Mononuclear cell (primary cell): ENCODE results near the gene ESPL1. TPM values are rescaled to one million over a fixed set of nuclear protein-coding genes. Genes with fewer than 3 reads are reported as not detected.

Source experiments
- H3K27me3 ChIP-seq: 2 replicates; pipeline ENCODE4 v1.6.0; 2011; ENCODE audit warnings: low read length, control low read depth; ENCODE audit not compliant: insufficient read depth
- H3K4me1 ChIP-seq: 2 replicates; pipeline ENCODE4 v1.5.1; 2011; ENCODE audit warnings: mild to moderate bottlenecking, low read length, control low read depth; ENCODE audit not compliant: insufficient read depth
- H3K4me3 ChIP-seq: 2 replicates; pipeline ENCODE4 v1.5.1; 2011; ENCODE audit warnings: mild to moderate bottlenecking, low read length, moderate library complexity
- H3K9me3 ChIP-seq: 2 replicates; pipeline ENCODE4 v1.5.1; 2011; ENCODE audit warnings: low read depth, mild to moderate bottlenecking, control low read depth, low read length
- total RNA-seq: library from RNA; depleted of rRNA; stranded (reverse); fragments of >200 nt; gene quantifications from one replicate; pipeline ENCODE4 v1.2.3, GENCODE V29; 2012

The ESPL1 gene
- total RNA-seq, 1 donor = 1.0 TPM

GRCh38 chr12:53225635-53226424, 42.3 kb upstream of the ESPL1 start:
- no peaks in the 10 kb centered on the region for H3K9me3 ChIP-seq
- H3K4me1 ChIP-seq = peaks cover 28% of the 10 kb centered on the region
- H3K27me3 ChIP-seq = no peaks in the 10 kb centered on the region
- no peak overlapping the region for H3K4me3 ChIP-seq

- Histone ChIP-seq H3K27me3 (no peaks in the 10 kb centered on the region), H3K4me1 (peaks cover 34% of the 10 kb centered on the region), H3K9me3 (no peaks in the 10 kb centered on the region), H3K4me3 (no peak overlapping the region)
These were observed 41.3 kb upstream of the ESPL1 start for GRCh38 chr12:53226815-53227214.

- Histone ChIP-seq H3K4me1 (peaks cover 31% of the 10 kb centered on the region), H3K9me3 (no peaks in the 10 kb centered on the region), H3K27me3 (no peaks in the 10 kb centered on the region), H3K4me3 (no peak overlapping the region)
These were observed 40.8 kb upstream of the ESPL1 start for GRCh38 chr12:53227341-53227740.

GRCh38 chr12:53227836-53228235, 40.3 kb upstream of the ESPL1 start:
- H3K27me3 ChIP-seq = no peaks in the 10 kb centered on the region
- H3K9me3 ChIP-seq = no peaks in the 10 kb centered on the region
- peaks cover 31% of the 10 kb centered on the region for H3K4me1 ChIP-seq
- no peak overlapping the region for H3K4me3 ChIP-seq

- Histone ChIP-seq H3K27me3 (no peaks in the 10 kb centered on the region), H3K4me1 (peaks cover 30% of the 10 kb centered on the region), H3K9me3 (no peaks in the 10 kb centered on the region), H3K4me3 (no peak overlapping the region)
These were observed 38.6 kb upstream of the ESPL1 start for GRCh38 chr12:53229454-53229853.

GRCh38 chr12:53230108-53230845, 37.8 kb upstream of the ESPL1 start:
- Histone ChIP-seq H3K4me3 (no peak overlapping the region), H3K4me1 (peaks cover 26% of the 10 kb centered on the region), H3K27me3 (no peaks in the 10 kb centered on the region), H3K9me3 (no peaks in the 10 kb centered on the region)

- no peaks in the 10 kb centered on the region for H3K27me3 ChIP-seq
- peak overlapping the region; percentile 35 for H3K4me3 ChIP-seq
- H3K9me3 ChIP-seq = no peaks in the 10 kb centered on the region
- H3K4me1 ChIP-seq = peaks cover 38% of the 10 kb centered on the region
These were observed 36.5 kb upstream of the ESPL1 start for GRCh38 chr12:53231671-53231920.

- no peaks in the 10 kb centered on the region for H3K9me3 ChIP-seq
- H3K4me1 ChIP-seq = peaks cover 42% of the 10 kb centered on the region
- peak within 1 kb of the TSS; percentile 35 for H3K4me3 ChIP-seq
- no peaks in the 10 kb centered on the region for H3K27me3 ChIP-seq
These were observed 36.0 kb upstream of the ESPL1 start, which contains the start of gene RARG for GRCh38 chr12:53231921-53232645. Gene RARG (minus strand): TSS chr12:53232209. CDS start chr12:53227545, 4,664 bp downstream.

- H3K27me3 ChIP-seq = no peaks in the 10 kb centered on the region
- peak overlapping the region; percentile 1 for H3K4me3 ChIP-seq
- H3K9me3 ChIP-seq = no peaks in the 10 kb centered on the region
- peaks cover 44% of the 10 kb centered on the region for H3K4me1 ChIP-seq
These were observed 35.2 kb upstream of the ESPL1 start for GRCh38 chr12:53232646-53233461.

GRCh38 chr12:53233671-53234121, 34.4 kb upstream of the ESPL1 start:
- Histone ChIP-seq H3K4me1 (peaks cover 44% of the 10 kb centered on the region), H3K9me3 (no peaks in the 10 kb centered on the region), H3K27me3 (no peaks in the 10 kb centered on the region), H3K4me3 (no peak overlapping the region)

GRCh38 chr12:53234271-53234914, 33.7 kb upstream of the ESPL1 start:
- H3K27me3 ChIP-seq = no peaks in the 10 kb centered on the region
- H3K9me3 ChIP-seq = no peaks in the 10 kb centered on the region
- peaks cover 44% of the 10 kb centered on the region for H3K4me1 ChIP-seq
- H3K4me3 ChIP-seq = no peak overlapping the region

- H3K4me3 ChIP-seq = no peak overlapping the region
- H3K27me3 ChIP-seq = no peaks in the 10 kb centered on the region
- no peaks in the 10 kb centered on the region for H3K9me3 ChIP-seq
- H3K4me1 ChIP-seq = peaks cover 44% of the 10 kb centered on the region
These were observed 32.9 kb upstream of the ESPL1 start for GRCh38 chr12:53235164-53235563.

GRCh38 chr12:53235742-53236442, 32.2 kb upstream of the ESPL1 start:
- Histone ChIP-seq H3K9me3 (no peaks in the 10 kb centered on the region), H3K4me1 (peaks cover 44% of the 10 kb centered on the region)

More at GRCh38 chr12:53235742-53236442, 32.2 kb upstream of the ESPL1 start:
- Histone ChIP-seq H3K27me3 (no peaks in the 10 kb centered on the region), H3K4me3 (no peak overlapping the region)
